ENCODE data around the gene LRRC46.
A peak's percentile ranks its signal among the peaks of the same experiment; 100 is the strongest.

LRRC46 gene

GRCh38 chr17:47878203-47879027 lies 46.9 kb downstream of the LRRC46 start:
- Histone ChIP-seq H3K9me3 (ENCODE audit: control insufficient read depth, low read length) (no peaks in the 10 kb centered on the region), H3K4me1 (ENCODE audit: control insufficient read depth, insufficient read depth, low read length) (peaks cover 16% of the 10 kb centered on the region), H3K9ac (ENCODE audit: low read length) (no peak overlapping the region), H3K4me3 (ENCODE audit: low read length) (no peak overlapping the region), H3K27me3 (ENCODE audit: control insufficient read depth, insufficient read depth, low read length) (peaks cover 46% of the 10 kb centered on the region), H3K36me3 (ENCODE audit: control insufficient read depth, insufficient read depth, low read length) (no peaks in the 10 kb centered on the region)

GRCh38 chr17:47879028-47879585 lies 47.6 kb downstream of the LRRC46 start:
- Histone ChIP-seq H3K9ac (ENCODE audit: low read length) (no peak overlapping the region), H3K9me3 (ENCODE audit: control insufficient read depth, low read length) (no peaks in the 10 kb centered on the region), H3K27me3 (ENCODE audit: control insufficient read depth, insufficient read depth, low read length) (peaks cover 39% of the 10 kb centered on the region), H3K4me3 (ENCODE audit: low read length) (no peak overlapping the region), H3K4me1 (ENCODE audit: control insufficient read depth, insufficient read depth, low read length) (peaks cover 23% of the 10 kb centered on the region), H3K36me3 (ENCODE audit: control insufficient read depth, insufficient read depth, low read length) (no peaks in the 10 kb centered on the region)

DNA sequence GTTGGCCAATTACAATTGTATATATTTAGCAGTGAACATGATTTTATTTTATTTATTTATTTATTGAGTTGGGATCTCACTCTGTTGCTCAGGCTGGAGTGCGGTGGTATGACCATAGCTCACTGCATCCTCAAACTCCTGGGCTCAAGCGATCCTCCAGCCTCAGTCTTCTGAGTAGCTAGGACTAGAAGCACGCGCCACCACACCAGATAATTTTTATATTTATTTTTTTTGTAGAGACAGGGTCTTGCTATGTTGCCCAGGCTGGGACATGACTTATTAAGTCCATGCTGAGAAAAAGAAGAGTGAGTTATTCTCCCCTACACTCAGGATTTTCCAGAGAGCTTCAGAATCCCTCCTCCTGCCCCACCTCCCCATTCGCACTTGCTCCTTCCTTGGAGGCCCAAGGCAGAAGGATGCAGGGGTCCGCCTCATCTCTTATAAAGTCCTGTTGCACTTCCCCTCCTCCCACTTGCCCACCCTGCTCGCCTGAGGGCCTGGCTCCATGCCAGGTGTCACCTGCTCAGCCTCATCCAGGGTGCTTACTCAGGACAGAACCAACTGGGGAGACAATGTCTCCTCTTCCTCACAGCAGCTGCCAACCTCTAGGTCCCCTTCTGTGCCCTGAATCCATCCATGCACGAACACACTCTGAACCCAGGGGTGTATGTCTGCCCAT lies 48.4 kb downstream of the LRRC46 start:
- Histone ChIP-seq H3K4me3 (ENCODE audit: low read length) (no peak overlapping the region), H3K27me3 (ENCODE audit: control insufficient read depth, insufficient read depth, low read length) (peaks cover 31% of the 10 kb centered on the region), H3K9ac (ENCODE audit: low read length) (no peak overlapping the region), H3K9me3 (ENCODE audit: control insufficient read depth, low read length) (no peaks in the 10 kb centered on the region), H3K36me3 (ENCODE audit: control insufficient read depth, insufficient read depth, low read length) (no peaks in the 10 kb centered on the region), H3K4me1 (ENCODE audit: control insufficient read depth, insufficient read depth, low read length) (peaks cover 31% of the 10 kb centered on the region)

DNA sequence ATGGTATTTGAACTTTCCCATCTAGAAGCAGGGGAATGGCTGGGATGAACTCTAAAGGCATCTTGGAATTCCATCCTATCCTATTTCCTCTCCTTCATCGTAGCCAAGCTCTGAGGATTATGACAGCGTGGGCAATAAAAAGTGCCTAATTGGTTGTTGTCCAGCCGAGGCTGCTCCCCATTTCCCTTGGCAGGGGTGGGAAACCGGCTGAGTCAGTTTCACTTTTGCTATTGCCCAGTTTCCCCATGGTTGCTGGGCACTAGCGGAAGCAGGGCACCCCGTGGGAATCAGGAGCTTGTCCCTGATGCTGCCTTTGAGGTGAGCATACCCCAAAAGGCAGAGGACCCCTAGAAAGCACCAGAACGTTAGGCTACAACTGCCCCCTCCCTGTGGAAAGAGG lies 50.8 kb downstream of the LRRC46 start:
- H3K36me3 ChIP-seq (ENCODE audit: control insufficient read depth, insufficient read depth, low read length), result no peaks in the 10 kb centered on the region
- peaks cover 39% of the 10 kb centered on the region for H3K4me1 ChIP-seq (ENCODE audit: control insufficient read depth, insufficient read depth, low read length)
- H3K4me3 ChIP-seq (ENCODE audit: low read length), result peak overlapping the region; percentile 9
- peaks cover 17% of the 10 kb centered on the region for H3K27me3 ChIP-seq (ENCODE audit: control insufficient read depth, insufficient read depth, low read length)
- no peak overlapping the region for H3K9ac ChIP-seq (ENCODE audit: low read length)
- H3K9me3 ChIP-seq (ENCODE audit: control insufficient read depth, low read length), result no peaks in the 10 kb centered on the region

- H3K9ac ChIP-seq (ENCODE audit: low read length), result no peak overlapping the region
- H3K4me1 ChIP-seq (ENCODE audit: control insufficient read depth, insufficient read depth, low read length), result peaks cover 39% of the 10 kb centered on the region
- peak overlapping the region; percentile 9 for H3K4me3 ChIP-seq (ENCODE audit: low read length)
Measured at GRCh38 chr17:47882695-47883588, 51.5 kb downstream of the LRRC46 start.

DNA sequence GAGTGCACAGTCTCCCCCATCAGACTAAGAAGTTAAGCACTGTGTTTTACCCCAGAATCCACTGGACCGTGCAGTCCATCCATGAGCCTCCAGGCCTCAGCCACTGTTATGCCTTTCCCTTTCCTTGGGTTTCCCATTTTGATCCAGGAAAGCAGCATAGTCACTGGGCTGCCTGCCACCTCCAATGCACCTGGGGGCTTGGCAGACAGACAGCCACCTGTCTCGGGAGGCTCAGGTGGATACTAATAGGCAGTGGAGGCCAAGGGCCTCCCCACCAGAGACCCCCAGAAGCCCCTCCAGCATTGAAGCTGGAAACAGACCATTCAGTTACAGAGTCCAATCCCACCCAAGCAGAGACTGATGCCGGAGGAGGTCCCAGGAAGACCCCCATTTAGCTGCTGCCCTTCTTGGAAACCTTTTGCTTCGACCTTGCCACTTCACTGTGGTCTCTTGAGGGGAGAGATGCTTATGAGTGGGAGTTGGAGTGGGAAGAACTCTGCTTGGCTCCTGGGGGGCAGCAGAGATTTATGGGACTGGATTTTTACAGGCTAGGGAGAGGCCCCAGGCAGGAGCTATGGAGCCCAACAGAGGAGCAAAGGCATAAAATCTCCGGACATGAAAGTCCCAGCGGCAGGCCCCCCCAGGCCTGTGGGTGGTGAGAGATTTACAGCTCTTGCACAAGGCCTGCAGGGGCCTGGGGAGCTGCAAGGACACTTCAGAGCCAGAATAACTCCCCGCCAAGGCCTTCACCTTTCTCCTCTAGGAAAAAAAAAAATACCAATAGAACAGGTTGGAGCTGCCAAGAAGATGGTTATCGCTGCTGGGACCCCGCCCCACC lies 52.3 kb downstream of the LRRC46 start:
- peaks cover 3% of the 10 kb centered on the region for H3K27me3 ChIP-seq (ENCODE audit: control insufficient read depth, insufficient read depth, low read length)
- peaks cover 39% of the 10 kb centered on the region for H3K4me1 ChIP-seq (ENCODE audit: control insufficient read depth, insufficient read depth, low read length)
- no peak overlapping the region for H3K9ac ChIP-seq (ENCODE audit: low read length)
- H3K36me3 ChIP-seq (ENCODE audit: control insufficient read depth, insufficient read depth, low read length), result no peaks in the 10 kb centered on the region
- H3K9me3 ChIP-seq (ENCODE audit: control insufficient read depth, low read length), result no peaks in the 10 kb centered on the region
- H3K4me3 ChIP-seq (ENCODE audit: low read length), result no peak overlapping the region

More at GRCh38 chr17:47882695-47883588, 51.5 kb downstream of the LRRC46 start:
- no peaks in the 10 kb centered on the region for H3K36me3 ChIP-seq (ENCODE audit: control insufficient read depth, insufficient read depth, low read length)
- peaks cover 10% of the 10 kb centered on the region for H3K27me3 ChIP-seq (ENCODE audit: control insufficient read depth, insufficient read depth, low read length)
- H3K9me3 ChIP-seq (ENCODE audit: control insufficient read depth, low read length), result no peaks in the 10 kb centered on the region

GRCh38 chr17:47884427-47884740 lies 52.9 kb downstream of the LRRC46 start:
- H3K9ac ChIP-seq (ENCODE audit: low read length), result no peak overlapping the region
- peaks cover 3% of the 10 kb centered on the region for H3K27me3 ChIP-seq (ENCODE audit: control insufficient read depth, insufficient read depth, low read length)
- H3K4me1 ChIP-seq (ENCODE audit: control insufficient read depth, insufficient read depth, low read length), result peaks cover 39% of the 10 kb centered on the region
- H3K9me3 ChIP-seq (ENCODE audit: control insufficient read depth, low read length), result no peaks in the 10 kb centered on the region
- no peaks in the 10 kb centered on the region for H3K36me3 ChIP-seq (ENCODE audit: control insufficient read depth, insufficient read depth, low read length)
- H3K4me3 ChIP-seq (ENCODE audit: low read length), result no peak overlapping the region

GRCh38 chr17:47884905-47885730 lies 53.6 kb downstream of the LRRC46 start:
- Histone ChIP-seq H3K4me3 (ENCODE audit: low read length) (no peak overlapping the region), H3K9me3 (ENCODE audit: control insufficient read depth, low read length) (no peaks in the 10 kb centered on the region), H3K9ac (ENCODE audit: low read length) (no peak overlapping the region), H3K36me3 (ENCODE audit: control insufficient read depth, insufficient read depth, low read length) (no peaks in the 10 kb centered on the region), H3K27me3 (ENCODE audit: control insufficient read depth, insufficient read depth, low read length) (peaks cover 3% of the 10 kb centered on the region), H3K4me1 (ENCODE audit: control insufficient read depth, insufficient read depth, low read length) (peaks cover 39% of the 10 kb centered on the region)
